Activated CD4-positive, alpha-beta T cell treated with anti-CD3 and anti-CD28 coated beads, Interleukin-10, Interleukin-2, amounts not matched to agents 100 ng/mL and 50 ng/mL, durations not matched to agents 16 hours and 8 hours (primary cell): ENCODE results near the gene RAB3A.

Experiments
- DNase-seq: peaks from one replicate; pipeline ENCODE4 v3.0.0-alpha.2; 2020

Gene RAB3A

DNA sequence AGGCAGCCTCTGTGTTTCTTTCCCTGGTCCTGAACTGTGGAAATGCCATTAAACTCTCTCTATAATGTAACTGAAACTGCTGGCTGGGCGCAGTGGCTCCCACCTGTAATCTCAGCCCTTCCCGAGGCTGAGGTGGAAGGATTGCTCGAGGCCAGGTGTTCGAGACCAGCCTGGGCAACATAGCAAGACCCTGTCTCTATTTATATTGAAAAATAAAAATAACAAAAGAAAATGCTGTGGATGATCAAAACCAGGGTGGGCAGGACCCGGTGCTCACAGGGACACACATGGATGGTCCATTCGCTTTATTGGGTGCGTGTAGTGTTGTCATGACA is 7.4 kb downstream of the RAB3A start:
- DNase-seq, result no peak

DNA sequence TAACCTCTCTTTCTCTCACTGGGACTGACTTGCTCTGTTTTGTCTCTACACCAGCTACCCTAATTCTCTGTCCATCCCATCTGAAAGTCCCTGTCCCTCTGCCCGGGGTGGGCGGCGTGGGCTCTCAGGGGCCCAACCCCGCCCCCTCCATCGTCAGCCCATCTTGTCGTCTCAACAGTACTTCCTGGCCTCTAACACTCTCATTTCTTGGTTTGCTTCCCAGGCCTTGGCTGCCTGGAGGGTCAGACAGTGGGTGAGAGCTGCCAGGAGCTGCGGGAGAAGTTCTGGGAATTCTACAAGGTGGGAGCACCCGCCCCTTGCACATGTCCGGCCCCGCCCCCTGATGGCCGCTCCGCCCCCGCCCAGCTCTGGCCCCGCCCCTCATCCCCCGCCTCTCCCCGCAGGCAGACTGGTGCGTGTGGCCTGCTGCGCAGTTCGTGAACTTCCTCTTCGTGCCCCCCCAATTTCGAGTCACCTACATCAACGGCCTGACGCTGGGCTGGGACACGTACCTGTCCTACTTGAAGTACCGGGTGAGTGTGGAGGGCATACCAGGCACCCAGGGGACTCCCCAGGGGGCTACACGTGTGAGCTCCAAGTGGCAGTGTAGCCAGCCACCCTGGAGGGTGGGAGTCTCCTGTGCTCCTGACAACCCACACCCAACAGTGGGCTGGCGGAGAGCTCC is 9.1 kb downstream of the RAB3A start:
- peak; percentile 27 for DNase-seq

DNA sequence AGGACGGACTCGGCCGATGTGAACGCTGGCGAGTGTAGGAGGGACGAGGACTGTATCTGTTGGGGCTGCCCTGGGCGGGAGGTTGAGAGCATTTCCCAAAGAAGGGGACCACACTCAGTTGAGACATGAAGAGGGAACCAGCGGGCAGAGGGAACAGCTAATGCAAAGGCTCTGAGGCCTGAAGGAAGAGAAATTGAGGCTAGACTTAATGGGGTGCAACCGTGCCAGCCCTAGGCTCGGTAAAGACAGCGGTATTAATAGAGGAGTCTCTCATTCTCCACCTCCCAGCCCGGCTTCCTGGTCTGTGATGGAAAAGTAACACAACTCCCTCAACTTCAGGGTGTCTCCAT is 9.7 kb downstream of the RAB3A start:
- no peak for DNase-seq

DNA sequence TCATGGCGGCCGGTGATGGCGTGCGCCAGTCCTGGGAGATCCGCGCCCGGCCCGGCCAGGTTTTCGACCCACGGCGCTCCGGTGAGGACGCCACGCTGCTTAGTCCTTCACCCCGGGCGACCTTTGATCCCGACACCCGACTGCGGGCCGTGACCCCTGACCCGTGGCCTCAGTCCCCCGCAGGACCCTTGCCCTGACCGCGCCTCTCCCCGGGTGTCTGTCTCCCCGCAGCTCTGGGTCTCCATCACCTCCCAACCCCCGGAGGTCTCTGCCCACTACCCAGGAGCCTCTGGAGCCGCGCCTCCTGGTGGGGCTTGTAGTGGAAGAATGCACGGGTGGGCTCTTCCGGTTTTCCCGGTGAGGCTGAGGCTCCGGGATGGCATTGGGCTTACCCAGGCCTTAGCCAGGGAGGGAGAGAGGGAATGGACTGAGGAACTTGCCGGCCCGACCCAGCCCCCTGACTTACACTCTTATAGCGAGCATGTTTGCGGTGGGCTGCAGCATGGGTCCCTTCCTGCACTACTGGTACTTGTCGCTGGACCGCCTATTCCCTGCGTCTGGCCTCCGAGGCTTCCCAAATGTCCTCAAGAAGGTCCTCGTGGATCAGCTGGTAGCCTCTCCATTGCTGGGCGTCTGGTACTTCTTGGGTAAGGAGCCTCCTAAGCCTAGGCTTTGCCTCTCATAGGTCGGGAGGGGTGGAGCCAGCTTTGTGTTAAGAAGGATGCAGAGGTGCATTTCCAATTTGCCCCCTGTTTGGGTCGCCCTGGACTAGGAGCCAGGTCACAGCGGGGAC is 10.3 kb downstream of the RAB3A start:
- peak; percentile 16 for DNase-seq

GRCh38 chr19:18192673-18193387 is 11.0 kb downstream of the RAB3A start, which contains the start of gene MPV17L2:
MPV17L2 (plus strand) TSS chr19:18193218; CDS start chr19:18193282, 64 bp downstream.
- DNase-seq, result peak; percentile 100

GRCh38 chr19:18191640-18192062 is 12.2 kb downstream of the RAB3A start:
- no peak for DNase-seq

DNA sequence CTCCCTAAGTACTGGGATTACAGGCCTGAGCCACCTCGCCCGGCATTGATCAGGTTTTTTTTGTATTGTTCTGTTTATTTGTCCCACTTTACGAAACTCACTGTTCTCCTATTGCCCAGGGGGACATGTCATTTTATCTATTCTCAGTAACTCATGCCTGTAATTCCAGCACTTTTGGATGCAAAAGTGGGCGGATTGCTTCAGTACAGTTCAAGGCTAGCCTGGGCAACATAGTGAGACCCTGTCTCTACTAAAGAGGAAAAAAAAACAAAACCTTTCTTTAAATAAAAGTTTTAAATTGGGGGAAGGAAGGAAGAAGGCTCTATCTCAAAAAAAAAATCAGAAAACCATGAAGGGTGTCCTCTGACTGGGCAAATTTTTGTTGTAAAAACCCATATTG is 13.6 kb downstream of the RAB3A start:
- no peak for DNase-seq

DNA sequence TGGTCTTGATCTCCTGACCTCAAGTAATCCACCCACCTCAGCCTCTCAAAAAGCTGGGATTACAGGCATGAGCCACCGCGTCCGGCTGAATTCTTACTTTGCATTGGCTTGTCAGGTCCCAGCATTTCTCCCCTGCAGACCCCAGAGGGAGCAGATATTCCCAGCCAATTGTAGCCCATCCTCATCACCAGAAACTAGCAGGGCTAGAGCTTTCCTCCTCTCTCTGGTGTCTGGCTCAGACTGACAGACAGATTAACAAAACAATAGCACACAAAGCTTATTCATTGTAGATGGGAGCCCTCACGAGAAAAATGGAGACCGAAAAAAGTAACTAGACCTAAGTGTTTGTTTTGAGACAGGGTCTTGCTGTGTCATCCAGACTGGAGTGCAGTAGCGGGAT is 18.3 kb downstream of the RAB3A start:
- DNase-seq, result no peak

DNA sequence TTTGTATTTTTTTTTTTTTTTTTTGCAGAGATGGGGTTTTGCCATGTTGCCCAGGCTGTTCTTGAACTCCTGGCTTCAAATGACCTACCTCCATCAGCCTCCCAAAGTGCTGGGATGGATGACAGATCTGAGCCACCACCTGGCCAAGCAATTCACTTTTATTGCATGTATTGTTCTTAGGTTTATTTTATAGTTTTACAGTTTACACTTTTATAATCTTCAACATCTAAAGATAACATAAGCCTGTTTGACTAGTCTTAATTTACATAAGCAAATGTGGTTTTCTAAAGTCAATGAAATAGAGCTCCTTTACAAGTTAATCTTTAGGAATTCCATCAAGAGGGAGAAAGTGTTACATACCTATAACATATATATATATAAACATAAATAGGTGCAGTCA is 20.3 kb downstream of the RAB3A start:
- no peak for DNase-seq

- DNase-seq, result no peak
Measured at GRCh38 chr19:18179957-18180356, 23.9 kb downstream of the RAB3A start.

DNA sequence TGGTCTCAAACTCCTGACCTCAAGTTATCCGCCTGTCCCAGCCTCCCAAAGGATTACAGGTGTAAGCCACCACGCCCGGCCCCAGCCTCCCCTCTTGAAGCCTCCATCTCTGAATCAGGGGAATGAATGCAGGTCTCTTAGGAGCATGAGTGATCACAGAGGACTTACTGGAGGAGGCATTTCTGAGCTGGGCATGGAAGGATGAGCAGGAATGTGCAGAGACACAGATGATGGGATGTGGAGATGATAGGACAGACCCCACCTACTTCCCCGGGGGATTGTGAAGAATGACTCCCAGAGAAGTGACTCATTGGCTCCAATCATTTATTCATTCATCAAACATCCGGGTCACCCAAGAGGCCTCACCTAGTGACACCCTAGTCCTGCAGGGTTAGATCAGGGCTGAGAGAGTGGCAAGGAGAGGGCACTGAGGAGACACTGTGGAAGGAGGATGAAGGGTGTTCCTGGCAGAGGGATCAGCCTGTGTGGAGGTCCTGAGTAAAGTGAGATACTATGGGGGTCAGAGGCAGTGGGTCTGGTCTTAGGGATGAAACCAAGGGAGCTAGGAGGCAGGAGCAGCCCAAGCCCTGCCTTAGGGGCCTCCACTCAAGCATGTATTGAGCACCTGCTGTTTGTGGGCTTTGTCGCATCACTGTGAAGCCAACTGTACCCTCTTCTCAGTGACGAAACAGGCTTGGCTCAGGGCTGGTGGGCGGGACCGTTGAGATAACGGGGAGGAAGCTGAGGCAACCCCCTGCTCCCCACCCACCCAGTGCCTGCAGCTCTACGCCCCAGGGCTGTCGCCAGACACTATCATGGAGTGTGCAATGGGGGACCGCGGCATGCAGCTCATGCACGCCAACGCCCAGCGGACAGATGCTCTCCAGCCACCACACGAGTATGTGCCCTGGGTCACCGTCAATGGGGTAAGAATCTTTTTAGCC is 27.2 kb downstream of the RAB3A start:
- no peak for DNase-seq

DNA sequence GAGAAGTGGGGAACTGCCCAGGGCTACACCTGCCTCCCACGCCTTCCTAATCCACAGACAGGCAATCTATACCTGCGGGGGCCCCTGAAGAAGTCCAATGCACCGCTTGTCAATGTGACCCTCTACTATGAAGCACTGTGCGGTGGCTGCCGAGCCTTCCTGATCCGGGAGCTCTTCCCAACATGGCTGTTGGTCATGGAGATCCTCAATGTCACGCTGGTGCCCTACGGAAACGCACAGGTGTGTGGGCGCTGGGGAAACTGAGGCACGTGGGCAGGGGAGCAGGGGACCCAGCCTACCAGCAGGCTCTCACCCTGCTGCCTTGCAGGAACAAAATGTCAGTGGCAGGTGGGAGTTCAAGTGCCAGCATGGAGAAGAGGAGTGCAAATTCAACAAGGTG is 28.9 kb downstream of the RAB3A start:
- DNase-seq, result no peak

DNA sequence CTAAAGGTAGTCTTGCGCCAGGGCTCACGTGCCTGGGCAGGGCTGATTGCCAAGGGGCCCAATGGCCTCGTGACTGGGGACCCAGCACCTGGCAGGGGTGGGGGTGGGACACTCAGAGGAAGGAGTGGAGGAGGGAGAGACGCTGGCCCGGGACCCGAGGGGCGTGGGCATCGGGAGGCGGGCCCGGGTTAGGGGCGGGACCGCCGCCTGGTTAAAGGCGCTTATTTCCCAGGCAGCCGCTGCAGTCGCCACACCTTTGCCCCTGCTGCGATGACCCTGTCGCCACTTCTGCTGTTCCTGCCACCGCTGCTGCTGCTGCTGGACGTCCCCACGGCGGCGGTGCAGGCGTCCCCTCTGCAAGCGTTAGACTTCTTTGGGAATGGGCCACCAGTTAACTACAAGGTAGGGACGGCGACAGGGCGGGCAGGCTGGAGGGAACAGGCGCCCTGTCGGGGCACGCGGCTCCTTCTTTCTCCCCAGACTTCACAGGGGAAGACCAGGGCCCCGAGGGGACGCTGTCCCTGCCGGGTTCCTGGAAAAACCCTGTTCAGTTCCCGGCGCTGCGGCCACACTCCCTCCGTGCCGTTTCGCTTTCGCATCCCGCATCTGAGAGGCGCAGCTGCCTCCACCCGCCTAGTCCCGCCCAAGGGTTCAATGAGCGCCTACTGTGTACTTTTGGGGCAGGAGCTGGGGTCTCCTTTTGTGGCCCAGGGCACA is 30.1 kb downstream of the RAB3A start, which contains the start of gene IFI30:
Gene IFI30 (plus strand): TSS at position 242 of the 717 bp plus-strand sequence. CDS start 29 bp downstream, at position 271.
- DNase-seq, result peak; percentile 81

DNA sequence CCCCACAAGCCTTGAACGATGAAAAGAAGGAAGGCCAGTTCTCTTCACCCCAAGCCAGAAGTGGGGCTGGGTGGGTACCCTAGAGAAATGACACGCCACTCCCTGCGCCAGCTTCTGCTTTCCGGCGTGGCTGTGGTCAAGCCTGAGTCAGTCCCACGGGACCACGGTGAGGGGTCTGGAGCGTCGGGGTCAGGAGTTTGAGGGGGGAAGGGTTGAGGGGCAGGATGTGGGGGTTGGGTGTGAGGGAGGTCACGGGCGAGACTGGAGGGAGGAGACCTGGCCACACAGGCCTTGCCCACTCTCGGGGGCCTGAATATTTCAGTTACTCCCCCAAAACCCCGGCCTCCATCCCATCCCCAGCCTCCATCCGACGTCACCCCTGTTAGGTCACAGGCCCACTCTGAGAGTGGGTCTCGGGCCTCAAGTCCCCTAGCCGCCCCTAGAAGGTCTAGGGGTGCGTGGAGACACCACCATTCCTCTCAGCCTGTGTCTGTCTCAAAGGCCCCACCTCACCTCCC is 30.7 kb downstream of the RAB3A start:
- no peak for DNase-seq

DNA sequence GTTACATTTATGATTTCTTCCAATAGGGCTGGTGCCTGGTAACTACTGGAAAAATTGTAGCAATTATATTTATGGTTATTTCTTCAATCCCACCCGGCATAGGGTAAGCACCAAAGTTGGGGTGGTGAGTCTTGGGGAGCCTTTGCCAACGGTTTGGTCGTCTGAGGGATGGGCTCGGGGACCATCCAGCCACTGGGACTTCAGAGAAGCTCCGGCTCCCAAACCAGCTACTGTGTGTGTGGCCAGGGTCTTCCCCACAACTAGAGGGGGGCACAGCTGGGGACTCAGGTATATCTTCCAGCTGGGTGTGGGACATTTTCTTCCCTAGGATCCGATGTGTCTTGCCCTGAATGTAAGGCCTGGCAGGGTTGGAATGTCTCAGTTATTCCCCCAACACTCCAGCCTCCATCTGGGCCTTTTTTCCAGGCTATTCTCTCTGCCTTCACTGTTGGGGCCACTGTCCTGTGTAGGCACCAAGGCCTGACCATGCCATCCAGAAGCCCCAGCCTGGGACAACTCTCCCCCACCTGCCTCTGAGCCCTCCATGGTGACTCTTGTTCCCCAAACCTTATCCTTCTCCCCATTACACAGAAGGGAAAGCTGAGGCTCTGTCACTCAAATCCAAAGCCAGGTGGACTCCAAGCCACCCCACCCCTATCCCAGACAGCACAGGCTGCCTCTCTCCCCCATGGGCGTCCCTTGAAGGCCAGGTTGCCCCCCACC is 31.4 kb downstream of the RAB3A start:
- DNase-seq, result no peak

- no peak for DNase-seq
Measured at GRCh38 chr19:18171605-18172327, 32.1 kb downstream of the RAB3A start.

DNA sequence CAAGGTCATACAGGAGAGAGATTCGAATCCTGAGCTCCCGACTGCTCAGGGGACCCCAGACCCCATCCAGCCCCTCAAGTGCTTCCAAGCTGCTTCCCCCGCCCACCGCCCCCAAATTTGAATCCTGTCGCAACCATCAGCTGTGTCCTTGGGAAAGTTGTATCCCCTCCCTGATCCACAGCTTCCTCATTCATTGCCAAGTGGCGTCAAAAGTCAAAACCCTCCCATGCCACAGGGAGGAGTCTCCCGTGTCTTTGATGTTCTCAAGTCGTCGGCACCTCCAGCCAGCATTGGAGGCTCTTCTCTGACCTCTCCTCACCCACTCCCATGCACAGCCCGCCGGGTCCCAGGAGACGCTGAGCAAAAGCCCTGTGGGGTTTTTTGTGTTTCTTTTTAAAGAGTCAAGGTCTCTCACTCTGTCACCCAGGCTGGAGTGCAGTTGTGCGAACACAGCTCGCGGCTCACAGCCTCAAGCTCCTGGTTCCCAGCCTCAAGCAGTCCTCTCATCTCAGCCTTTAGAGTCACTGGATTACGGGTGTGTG is 33.1 kb downstream of the RAB3A start:
- no peak for DNase-seq

GRCh38 chr19:18168673-18169381 is 35.0 kb downstream of the RAB3A start:
- DNase-seq, result no peak

DNA sequence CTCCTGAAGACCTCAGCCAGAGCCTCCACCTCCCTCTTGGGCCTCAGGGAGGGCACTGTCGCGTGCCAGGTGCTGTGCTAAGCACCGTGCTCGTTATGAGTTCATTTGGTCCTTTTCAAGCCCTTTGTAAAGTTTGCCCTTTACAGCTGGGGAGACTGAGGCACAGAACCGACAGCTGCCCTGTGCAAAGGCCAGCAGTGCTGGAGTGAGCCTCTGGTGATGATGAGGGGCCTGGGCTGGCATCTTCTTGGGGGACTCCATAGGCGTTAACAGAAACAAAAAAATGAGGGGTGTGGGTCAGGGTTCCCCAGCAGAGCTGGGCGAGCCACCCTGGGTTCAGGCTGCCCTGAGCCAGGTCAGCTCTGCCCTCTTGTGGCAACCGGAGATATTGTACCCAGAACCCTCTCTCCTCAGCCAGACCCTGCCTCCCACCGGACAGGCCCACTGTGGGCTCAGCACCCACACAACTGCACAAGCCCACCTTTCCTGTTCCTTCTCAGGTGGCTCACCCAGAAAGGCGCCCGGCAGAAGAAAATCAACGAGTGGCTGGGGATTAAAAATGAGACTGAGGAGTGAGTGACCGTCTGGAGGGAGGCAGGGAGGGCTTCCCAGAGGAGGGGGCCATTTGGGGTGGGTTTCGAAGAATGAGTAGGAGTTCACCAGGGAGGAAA is 35.7 kb downstream of the RAB3A start:
- DNase-seq, result peak; percentile 77
